GM13977 (cell line): Measurements from ENCODE around the gene LDAH.

ENCODE experiments used
- DNase-seq: peaks from one replicate; pipeline ENCODE4 v3.0.0; 2012; ENCODE audit warnings: low spot score
- CTCF ChIP-seq: IDR thresholded peaks from 2 replicates; pipeline ENCODE4 v1.5.1; 2012; ENCODE audit warnings: mild to moderate bottlenecking, control low read depth; ENCODE audit not compliant: insufficient read depth; ENCODE audit errors: extremely low read depth, missing control alignments
- in situ Hi-C: fragments of 300-500 bp; cut with MboI; formaldehyde crosslinking; loops from one replicate; pipeline ENCODE4 v1.12.0; 2022; ENCODE audit warnings: low sequenced_read_pairs, low pct_unique_long_range_greater_than_20kb, mixed read lengths, inconsistent platforms; ENCODE audit not compliant: unreplicated experiment

Gene LDAH

GRCh38 chr2:20634507-20635112 lies 188.3 kb downstream of the LDAH start:
- in situ Hi-C loops = loop anchor here (10.0 to 25.0 kb wide), 2 partner anchors 100 to 497 kb away; no protein-coding TSS in a partner anchor
- TF ChIP-seq CTCF = no peak
- DNase-seq = no peak
